H1 (cell line): Measurements from ENCODE around the gene RPP25L. TPM values are rescaled to one million over a fixed set of nuclear protein-coding genes. Genes with fewer than 3 reads are reported as not detected.

Experiments used
- BRCA1 ChIP-seq: IDR thresholded peaks from 2 replicates; pipeline ENCODE4 v1.6.1; 2012; ENCODE audit warnings: low read depth, low read length, improper control_type of control experiment
- CBX5 ChIP-seq: fragments of 300-800, 300-1000 bp; sonication (generic); IDR thresholded peaks from 2 replicates; pipeline ENCODE4 v1.7.1; 2016; ENCODE audit warnings: antibody characterized with exemption, low read length, low read depth
- CEBPB ChIP-seq: IDR thresholded peaks from 2 replicates; pipeline ENCODE4 v1.6.1; 2012; ENCODE audit warnings: low read depth, low read length
- CHD2 ChIP-seq: IDR thresholded peaks from 2 replicates; pipeline ENCODE4 v1.6.1; 2012; ENCODE audit warnings: low read length, improper control_type of control experiment
- CREB1 ChIP-seq: IDR thresholded peaks from 2 replicates; pipeline ENCODE4 v1.6.1; 2012; ENCODE audit warnings: inconsistent platforms
- CTBP2 ChIP-seq: IDR thresholded peaks from 2 replicates; pipeline ENCODE4 v1.7.0; 2011; ENCODE audit warnings: borderline replicate concordance, mild to moderate bottlenecking, moderate library complexity, mixed read lengths, low read length; ENCODE audit not compliant: insufficient read depth, insufficient read length
- GTF2F1 ChIP-seq: IDR thresholded peaks from 2 replicates; pipeline ENCODE4 v1.6.1; 2012; ENCODE audit warnings: low read depth, low read length, improper control_type of control experiment, borderline replicate concordance
- NRF1 ChIP-seq: IDR thresholded peaks from 2 replicates; pipeline ENCODE4 v1.6.1; 2011; ENCODE audit warnings: mild to moderate bottlenecking, low read depth, low read length, improper control_type of control experiment
- RAD21 ChIP-seq, 2 experiments: IDR thresholded peaks in 1 of 2; conservative IDR thresholded peaks in 1 of 2; 2 replicates each; pipeline ENCODE4 v1.6.1; 2011; ENCODE audit warnings: low read depth in 2 of 2, low read length in 2 of 2, improper control_type of control experiment in 1 of 2, inconsistent platforms in 1 of 2, mild to moderate bottlenecking in 1 of 2, moderate library complexity in 1 of 2
- RBBP5 ChIP-seq: IDR thresholded peaks from 2 replicates; pipeline ENCODE4 v1.7.1; 2012; ENCODE audit warnings: low read depth, mild to moderate bottlenecking, inconsistent platforms, low read length, moderate library complexity, borderline replicate concordance
- RNF2 ChIP-seq: fragments of 200-900, 300-1000 bp; sonication (generic); IDR thresholded peaks from 2 replicates; pipeline ENCODE4 v1.7.1; 2016; ENCODE audit warnings: borderline replicate concordance, low read depth, mild to moderate bottlenecking, antibody characterized with exemption, low read length; ENCODE audit not compliant: poor library complexity, severe bottlenecking; ENCODE audit errors: missing control alignments
- SIN3A ChIP-seq, 2 experiments: IDR thresholded peaks in 1 of 2; conservative IDR thresholded peaks in 1 of 2; 2 replicates each; pipeline ENCODE4 v1.6.1; 2011 to 2012; ENCODE audit warnings: low read length in 2 of 2, improper control_type of control experiment in 1 of 2, low read depth in 1 of 2, mild to moderate bottlenecking in 1 of 2
- SP1 ChIP-seq: IDR thresholded peaks from 2 replicates; pipeline ENCODE4 v1.6.1; 2011; ENCODE audit warnings: low read depth, low read length
- SUZ12 ChIP-seq: fragments of 200-600 bp; sonication (generic); IDR thresholded peaks from 2 replicates; pipeline ENCODE4 v1.6.1; 2012; ENCODE audit warnings: mild to moderate bottlenecking, inconsistent platforms, low read length, moderate library complexity, mixed read lengths
- YY1 ChIP-seq: IDR thresholded peaks from 2 replicates; pipeline ENCODE4 v1.6.1; 2011; ENCODE audit warnings: low read depth, mild to moderate bottlenecking, low read length
- polyA plus RNA-seq, 7 experiments: library from polyadenylated mRNA; depleted of rRNA in 3 of 7; stranded (reverse) in 5 of 7; unstranded in 2 of 7; fragments of >200 nt in 5 of 7; fragments of 200-250 nt in 2 of 7; gene quantifications; 1 replicate in 5 of 7; 2 replicates in 1 of 7; 4 replicates in 1 of 7; pipeline versions ENCODE4 v1.2.1 to v1.2.3, GENCODE V29; 2011 to 2013; ENCODE audit warnings: missing spikeins in 2 of 7, mixed read lengths in 2 of 7
- total RNA-seq: library from RNA; stranded (reverse); fragmentation: NEBNext Ultra II Directional; extraction: Animal tissue kit (Norgen Biotek cat#: 25700); gene quantifications from 2 replicates; pipeline ENCODE4 v1.2.1, GENCODE V29; 2021
- TF ChIP-seq, protein P1 (sequence below): IDR thresholded peaks from 2 replicates; pipeline ENCODE4 v1.6.1; 2011; ENCODE audit warnings: low read length, improper control_type of control experiment
- TF ChIP-seq, protein P2 (sequence below): IDR thresholded peaks from 2 replicates; pipeline ENCODE4 v1.6.1; 2012; ENCODE audit warnings: inconsistent platforms
- TF ChIP-seq, protein P3 (sequence below): IDR thresholded peaks from 2 replicates; pipeline ENCODE4 v1.6.1; 2012; ENCODE audit warnings: inconsistent platforms
- TF ChIP-seq, protein P4 (sequence below), 3 experiments: IDR thresholded peaks; 1 replicate in 2 of 3; 2 replicates in 1 of 3; pipeline versions ENCODE4 v1.5.1 to v1.6.1; 2011; ENCODE audit warnings: low read length in 3 of 3, mild to moderate bottlenecking in 3 of 3, inconsistent platforms in 2 of 3, low read depth in 1 of 3, moderate library complexity in 1 of 3; ENCODE audit not compliant: insufficient read depth in 1 of 3; ENCODE audit errors: control extremely low read depth in 1 of 3

Gene RPP25L
- total and polyA plus RNA-seq, 2 of the 8 experiments (the other 6 are each of a cell fraction or from before 2014, with no cell fraction given): 21.6 to 75.0 TPM

DNA sequence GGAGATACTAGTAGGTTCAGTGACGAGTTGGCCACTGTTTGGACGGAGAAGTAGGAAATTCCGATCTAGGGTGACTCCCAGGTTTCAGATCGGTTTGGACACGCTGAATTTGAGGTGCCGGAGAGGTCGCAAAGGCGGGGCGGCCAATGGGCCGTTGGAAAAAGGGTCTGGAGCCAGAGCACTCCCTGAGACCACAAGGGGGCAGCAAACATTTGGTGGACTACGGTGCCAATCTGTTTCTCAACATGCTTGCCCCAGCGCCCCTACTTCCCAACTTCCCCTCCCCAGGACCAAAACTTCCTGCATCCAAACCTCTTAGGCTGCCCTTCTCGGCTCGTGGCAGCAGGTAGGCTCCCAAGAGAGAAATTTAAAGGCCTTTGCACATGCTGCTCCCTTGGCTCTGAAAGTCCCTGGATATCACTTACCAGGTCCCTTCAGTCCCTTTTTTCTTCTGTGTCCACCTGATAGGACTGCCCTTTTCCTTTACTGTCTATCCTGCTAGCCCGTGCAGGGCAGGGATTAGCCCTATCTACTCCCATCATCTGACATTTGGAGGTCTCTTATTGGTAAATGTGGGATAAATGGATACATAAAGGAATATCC, 992 bp upstream of the RPP25L start (continued):
- TF ChIP-seq, protein P1, sequence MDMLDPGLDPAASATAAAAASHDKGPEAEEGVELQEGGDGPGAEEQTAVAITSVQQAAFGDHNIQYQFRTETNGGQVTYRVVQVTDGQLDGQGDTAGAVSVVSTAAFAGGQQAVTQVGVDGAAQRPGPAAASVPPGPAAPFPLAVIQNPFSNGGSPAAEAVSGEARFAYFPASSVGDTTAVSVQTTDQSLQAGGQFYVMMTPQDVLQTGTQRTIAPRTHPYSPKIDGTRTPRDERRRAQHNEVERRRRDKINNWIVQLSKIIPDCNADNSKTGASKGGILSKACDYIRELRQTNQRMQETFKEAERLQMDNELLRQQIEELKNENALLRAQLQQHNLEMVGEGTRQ: no peak
- TF ChIP-seq BRCA1 (no peak), CHD2 (no peak), CREB1 (no peak), YY1 (peak; percentile 31; the same call in 1 of the 2 replicates), GTF2F1 (no peak), NRF1 (no peak), RAD21 (IDR thresholded peaks at IDR 0.05 in 1 of 2, conservative IDR thresholded peaks at IDR 0.05 in 1 of 2; ENCODE audit: low read depth in 2 of 2, low read length in 2 of 2) (peak; percentile 65 to 71), RBBP5 (no peak), SP1 (no peak), SUZ12 (no peak), CTBP2 (no peak), RNF2 (no peak), SIN3A (conservative IDR thresholded peaks at IDR 0.05 in 1 of 2, IDR thresholded peaks at IDR 0.05 in 1 of 2; ENCODE audit: low read depth in 1 of 2, low read length in 2 of 2) (0 out of 4 replicates have a peak, but pooled peaks of 1 of the 2 experiments have one; percentile 28), CEBPB (peak; percentile 17; the same call in 1 of the 2 replicates), CBX5 (no peak)
- TF ChIP-seq, protein P2, sequence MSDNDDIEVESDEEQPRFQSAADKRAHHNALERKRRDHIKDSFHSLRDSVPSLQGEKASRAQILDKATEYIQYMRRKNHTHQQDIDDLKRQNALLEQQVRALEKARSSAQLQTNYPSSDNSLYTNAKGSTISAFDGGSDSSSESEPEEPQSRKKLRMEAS: 0 out of 2 replicates have a peak, but pooled peaks have one; percentile 20
- TF ChIP-seq, protein P3, sequence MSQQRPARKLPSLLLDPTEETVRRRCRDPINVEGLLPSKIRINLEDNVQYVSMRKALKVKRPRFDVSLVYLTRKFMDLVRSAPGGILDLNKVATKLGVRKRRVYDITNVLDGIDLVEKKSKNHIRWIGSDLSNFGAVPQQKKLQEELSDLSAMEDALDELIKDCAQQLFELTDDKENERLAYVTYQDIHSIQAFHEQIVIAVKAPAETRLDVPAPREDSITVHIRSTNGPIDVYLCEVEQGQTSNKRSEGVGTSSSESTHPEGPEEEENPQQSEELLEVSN: no peak
- TF ChIP-seq, protein P4, sequence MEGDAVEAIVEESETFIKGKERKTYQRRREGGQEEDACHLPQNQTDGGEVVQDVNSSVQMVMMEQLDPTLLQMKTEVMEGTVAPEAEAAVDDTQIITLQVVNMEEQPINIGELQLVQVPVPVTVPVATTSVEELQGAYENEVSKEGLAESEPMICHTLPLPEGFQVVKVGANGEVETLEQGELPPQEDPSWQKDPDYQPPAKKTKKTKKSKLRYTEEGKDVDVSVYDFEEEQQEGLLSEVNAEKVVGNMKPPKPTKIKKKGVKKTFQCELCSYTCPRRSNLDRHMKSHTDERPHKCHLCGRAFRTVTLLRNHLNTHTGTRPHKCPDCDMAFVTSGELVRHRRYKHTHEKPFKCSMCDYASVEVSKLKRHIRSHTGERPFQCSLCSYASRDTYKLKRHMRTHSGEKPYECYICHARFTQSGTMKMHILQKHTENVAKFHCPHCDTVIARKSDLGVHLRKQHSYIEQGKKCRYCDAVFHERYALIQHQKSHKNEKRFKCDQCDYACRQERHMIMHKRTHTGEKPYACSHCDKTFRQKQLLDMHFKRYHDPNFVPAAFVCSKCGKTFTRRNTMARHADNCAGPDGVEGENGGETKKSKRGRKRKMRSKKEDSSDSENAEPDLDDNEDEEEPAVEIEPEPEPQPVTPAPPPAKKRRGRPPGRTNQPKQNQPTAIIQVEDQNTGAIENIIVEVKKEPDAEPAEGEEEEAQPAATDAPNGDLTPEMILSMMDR (IDR thresholded peaks at IDR 0.05; ENCODE audit: control extremely low read depth in 1 of 3, insufficient read depth in 1 of 3, low read depth in 1 of 3, low read length in 3 of 3): peak; percentile 81 to 95 (median 88)
- TF ChIP-seq, all 59 proteins: peak for 7
